Stimulated activated CD8-positive, alpha-beta memory T cell treated with anti-CD3 and anti-CD28 coated beads, Interleukin-12 subunit alpha, Interleukin-12 subunit beta, amount 100 ng/mL, for 24 hours (primary cell): Measurements from ENCODE around the gene LRFN5.
"Not testable (repeated sequence)": the region's sequence is repeated elsewhere in the genome, so short reads cannot be mapped to it uniquely, and the experiment has no call there.

ENCODE experiments used
- DNase-seq: peaks from one replicate; pipeline ENCODE4 v3.0.0-alpha.2; 2020; ENCODE audit errors: extremely low read depth

LRFN5 gene

DNA sequence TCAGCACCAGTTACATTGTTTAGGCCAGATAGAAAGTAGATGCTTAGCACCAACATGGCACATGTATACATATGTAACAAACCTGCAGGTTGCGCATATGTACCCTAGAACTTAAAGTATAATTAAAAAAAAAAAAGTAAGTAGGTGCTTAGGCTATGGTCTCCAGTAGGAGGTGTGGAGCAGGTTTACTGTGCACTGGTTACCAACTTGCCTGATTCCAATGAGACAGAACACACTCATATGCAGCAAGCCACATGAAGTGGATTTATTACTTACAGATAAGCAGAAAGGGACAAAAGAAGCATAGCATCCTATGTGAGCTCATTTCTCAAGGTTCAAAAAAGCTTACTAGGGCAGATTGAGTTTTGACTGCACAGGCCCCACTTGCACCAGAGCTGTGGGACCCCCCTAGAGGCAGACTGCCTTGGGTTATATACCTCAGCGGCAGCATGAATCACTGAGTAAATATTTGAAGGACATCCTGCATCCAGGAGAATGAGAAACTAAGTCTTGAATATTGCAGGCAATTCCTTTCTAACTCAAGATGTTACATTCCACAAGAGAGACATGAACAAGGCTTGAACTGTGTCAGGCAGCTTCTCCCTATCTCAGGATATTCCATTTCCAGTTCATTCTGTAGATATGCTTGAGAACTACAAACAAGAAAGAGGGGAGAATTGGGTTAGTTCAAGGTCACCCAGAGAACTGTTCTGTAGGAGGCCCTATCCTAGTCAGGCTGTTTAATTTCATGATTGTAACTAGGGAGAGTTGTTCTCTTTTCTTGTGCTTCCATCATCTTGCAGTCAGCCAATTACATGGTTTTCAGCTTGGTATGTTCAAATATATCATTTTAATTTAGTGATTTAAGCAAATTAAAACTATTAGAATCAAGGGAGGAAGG lies 30.1 kb downstream of the LRFN5 start:
- DNase-seq = no peak

DNA sequence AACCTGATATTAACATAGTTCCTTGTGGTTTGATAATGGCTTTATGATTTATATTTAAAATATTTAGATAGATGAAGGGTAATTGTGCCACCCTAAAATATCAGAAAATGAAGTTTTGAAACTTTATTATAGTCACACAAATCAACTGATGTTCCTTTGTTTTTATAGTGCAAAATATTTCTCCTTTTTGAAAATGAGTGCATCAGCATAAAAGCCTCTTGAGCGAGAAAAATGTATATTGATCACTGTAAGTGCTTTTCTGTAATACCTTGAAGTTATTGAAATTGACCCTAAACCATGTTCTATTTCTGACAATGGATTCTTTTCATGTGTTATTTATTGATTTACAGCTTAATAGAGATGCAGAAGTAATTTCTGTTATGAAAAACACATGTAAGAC lies 35.0 kb downstream of the LRFN5 start:
- no peak for DNase-seq

DNA sequence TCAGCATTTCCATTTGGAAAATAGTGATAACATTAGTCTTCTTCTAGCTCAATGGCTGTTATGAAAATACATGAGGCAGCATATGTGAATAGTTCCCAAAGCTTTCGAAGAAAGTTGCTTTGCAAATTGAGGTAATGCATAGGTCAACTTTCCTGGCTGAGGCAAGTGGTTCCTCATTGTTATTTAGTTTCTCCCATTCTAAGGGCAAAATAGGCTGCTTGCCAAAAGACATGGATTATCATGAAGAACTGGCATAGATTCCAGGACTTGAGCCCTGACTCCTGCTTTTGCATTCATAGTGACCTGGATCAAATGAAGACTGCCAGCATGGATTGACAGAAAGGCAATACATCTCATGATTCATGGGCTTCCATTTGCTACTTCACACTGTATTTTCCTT lies 35.7 kb downstream of the LRFN5 start:
- DNase-seq = no peak

DNA sequence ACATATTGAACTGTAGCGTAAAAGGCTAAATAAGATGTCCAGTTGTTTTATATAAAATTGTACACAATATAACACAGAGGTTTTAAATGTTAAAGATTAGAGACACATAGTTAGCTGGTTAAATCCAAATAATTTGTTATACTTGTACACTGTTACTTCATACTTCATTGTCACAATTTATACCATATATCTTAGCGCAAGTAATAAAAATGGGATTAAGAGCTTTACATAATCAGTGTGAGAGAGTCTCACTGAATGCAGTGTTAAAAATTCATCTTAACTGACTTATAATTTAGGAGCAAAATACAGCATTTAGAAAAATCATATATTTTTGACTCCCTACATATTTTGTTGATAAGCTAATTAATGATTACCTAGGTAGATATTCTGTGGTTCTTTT lies 36.1 kb downstream of the LRFN5 start:
- DNase-seq = no peak

DNA sequence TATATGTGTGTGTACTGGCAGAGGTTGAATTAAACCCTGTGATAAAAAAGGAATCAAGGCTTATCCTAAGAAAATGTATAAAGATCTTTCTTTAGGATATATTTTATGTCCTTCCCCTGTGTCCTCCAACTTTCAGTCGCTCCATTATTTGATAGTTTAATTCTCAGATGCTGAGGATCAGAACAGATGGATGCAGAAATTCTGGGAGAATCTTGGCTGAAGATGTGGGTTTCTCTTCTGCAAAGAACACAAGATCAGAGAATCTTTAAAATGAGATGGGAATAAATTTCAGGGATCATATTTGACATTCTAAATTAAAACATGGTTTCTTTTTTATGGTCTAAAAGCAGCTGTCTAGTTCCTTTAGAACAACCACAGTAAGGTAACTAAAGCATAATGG lies 37.9 kb downstream of the LRFN5 start:
- DNase-seq = no peak

DNA sequence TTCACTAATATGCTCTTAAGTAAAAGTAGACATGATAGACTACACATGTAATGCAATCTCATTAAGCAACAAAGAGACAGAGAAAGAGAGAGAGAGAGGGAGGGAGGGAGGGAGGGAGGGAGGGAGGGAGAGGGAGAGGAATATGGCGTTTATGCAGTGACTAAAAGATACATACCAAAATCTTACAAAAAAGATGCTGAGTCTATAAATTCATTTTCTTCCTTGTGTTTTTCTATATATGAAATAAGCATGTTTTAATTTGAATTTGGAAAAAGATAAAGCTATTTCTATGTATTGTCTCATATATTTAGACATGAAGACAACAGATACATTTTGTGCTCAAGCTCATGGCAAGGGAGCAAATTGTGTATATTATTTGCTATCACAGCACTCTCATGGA lies 44.1 kb downstream of the LRFN5 start:
- no peak for DNase-seq

DNA sequence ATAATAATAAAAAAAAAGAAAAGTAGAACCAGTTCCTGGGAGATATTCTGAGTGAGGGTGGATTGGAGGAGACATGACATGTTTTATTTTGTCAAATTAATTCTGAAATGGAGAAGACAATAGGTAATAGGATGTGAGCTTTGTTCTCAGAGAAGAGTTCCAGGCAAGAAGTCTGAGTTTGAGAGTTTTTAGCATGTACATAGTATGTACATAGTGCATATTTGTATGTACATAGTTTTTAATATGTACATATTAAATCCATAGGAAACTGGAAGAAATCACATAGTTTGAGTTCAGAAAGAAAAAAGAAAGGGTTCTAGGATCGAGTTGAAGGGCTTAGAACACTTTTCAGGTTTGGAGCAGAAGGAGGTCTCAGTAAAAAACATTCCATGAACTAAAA lies 47.5 kb downstream of the LRFN5 start:
- DNase-seq = no peak

DNA sequence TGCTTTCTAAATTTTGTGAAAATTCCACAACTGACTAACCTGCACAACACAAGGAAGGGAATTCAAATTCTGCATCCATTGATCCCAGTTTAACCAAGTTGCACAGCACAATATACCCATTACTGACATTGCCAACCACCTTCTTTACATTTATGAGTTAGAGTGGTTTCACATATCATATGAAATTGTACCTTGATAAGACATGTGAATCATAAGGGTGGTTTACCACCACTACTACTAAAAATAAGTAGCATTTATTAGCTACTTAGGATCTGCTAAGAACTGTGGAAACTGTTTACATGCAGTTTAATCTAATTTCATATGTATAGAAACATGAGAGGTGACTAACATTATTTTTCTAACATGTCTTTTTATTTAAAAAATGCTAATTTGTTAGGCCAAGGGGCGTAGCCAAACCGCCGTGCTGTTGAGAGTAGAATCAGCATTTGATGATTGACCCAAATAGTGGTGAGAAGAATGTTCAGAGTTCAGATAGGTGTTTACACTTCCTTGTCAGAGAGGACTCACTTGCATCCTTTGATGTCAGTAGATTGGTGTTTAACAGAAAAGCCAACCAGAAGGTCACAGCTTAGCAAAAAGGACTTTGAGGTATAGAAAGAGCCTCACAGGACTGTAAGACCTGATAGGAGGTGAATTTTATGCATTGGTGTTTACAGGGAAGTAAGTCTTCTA lies 56.2 kb downstream of the LRFN5 start:
- DNase-seq = no peak

DNA sequence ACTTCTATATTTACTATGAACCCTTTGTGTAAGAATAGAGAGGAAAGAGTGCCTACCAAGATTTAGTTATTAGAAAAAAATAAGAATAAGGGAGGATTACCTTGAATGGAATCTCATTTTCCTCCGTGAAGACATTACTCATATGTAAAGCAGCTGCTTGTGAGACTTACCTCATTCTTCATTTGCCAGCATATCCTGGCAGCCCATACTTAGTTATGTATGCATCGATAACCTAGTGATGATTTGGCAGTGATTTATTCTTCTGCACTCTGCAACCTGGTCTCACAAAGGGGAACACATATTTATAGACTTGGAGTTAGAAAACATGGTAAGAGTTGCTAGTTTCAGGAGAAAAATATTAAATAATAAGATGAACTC lies 56.8 kb downstream of the LRFN5 start:
- no peak for DNase-seq

DNA sequence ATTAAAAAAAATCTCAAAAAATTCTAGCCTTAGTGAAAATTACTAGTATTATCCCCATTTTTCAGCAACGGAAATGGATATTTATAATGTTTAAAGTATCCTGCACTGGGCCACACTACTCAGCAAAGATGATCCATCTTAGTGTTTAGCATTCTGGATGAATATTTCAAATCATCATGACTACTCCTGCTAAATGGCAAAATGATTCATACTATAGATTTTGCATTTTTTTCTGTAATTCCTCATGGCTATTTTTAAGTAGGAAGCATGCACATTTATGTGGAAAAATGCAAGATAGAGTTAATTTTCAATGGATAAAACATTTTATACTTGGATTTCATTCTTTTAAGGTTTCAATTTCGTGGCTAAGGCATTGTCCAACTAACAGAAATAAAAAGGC lies 59.6 kb downstream of the LRFN5 start:
- no peak for DNase-seq

DNA sequence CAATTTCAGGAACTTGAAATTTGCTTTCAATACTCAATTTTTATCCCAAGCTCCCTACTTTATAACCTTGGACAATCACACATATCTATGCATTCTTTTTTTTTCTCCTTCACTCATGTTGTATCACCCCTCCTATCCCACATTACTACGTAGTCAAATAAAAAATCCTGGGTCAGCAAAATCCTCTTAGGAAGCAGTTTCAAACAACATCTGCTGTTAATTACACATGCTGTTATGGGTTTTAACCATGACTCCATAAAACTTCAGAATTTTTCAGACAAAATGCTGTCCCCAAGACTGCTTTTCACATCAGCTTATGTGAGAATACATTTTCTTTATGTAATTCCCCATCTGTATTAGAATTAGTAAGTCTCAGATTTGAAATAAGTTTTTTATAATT lies 61.7 kb downstream of the LRFN5 start:
- no peak for DNase-seq

DNA sequence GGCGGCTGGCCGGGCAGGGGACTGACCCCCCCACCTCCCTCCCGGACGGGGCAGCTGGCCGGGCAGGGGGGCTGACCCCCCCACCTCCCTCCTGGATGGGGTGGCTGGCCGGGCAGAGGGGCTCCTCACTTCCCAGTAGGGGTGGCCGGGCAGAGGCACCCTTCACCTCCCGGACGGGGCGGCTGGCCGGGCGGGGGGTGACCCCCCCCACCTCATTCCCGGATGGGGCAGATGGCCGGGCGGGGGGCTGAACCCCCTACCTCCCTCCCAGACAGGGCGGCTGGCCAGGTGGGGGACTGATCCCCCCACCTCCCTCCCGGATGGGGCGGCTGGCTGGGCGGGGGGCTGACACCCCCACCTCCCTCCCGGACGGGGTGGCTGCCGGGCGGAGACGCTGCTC lies 66.9 kb downstream of the LRFN5 start:
- not testable (repeated sequence) for DNase-seq

DNA sequence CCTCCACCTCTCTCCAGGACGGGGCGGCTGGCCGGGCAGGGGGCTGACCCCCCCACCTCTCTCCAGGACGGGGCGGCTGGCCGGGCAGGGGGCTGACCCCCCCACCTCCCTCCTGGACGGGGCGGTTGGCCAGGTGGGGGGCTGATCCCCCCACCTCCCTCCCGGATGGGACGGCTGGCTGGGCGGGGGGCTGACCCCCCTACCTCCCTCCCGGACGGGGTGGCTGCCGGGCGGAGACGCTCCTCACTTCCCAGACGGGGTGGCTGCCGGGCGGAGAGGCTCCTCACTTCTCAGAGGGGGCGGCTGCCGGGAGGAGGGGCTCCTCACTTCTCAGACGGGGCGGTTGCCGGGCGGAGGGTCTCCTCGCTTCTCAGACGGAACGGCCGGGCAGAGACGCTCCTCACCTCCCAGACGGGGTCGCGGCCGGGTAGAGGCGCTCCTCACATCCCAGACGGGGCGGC lies 67.9 kb downstream of the LRFN5 start:
- DNase-seq = not testable (repeated sequence)

DNA sequence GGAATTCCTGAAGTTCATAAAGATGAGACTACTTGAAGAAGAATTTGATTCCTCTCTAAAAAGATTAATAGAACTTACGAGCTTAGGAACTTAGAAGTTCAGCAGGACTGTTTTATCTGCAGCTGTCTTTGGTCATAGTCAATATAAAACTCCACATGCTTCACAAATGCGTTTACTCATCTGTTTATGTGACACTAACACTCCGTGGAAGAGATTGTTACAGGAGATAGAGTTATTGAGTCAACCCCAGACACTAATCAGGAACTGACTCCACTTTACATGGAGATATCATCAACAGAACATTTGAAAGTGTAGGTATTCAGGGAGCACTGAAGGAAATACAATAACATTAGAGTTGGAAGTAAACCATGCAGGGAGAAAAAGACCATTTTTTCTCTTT lies 92.8 kb downstream of the LRFN5 start:
- no peak for DNase-seq

DNA sequence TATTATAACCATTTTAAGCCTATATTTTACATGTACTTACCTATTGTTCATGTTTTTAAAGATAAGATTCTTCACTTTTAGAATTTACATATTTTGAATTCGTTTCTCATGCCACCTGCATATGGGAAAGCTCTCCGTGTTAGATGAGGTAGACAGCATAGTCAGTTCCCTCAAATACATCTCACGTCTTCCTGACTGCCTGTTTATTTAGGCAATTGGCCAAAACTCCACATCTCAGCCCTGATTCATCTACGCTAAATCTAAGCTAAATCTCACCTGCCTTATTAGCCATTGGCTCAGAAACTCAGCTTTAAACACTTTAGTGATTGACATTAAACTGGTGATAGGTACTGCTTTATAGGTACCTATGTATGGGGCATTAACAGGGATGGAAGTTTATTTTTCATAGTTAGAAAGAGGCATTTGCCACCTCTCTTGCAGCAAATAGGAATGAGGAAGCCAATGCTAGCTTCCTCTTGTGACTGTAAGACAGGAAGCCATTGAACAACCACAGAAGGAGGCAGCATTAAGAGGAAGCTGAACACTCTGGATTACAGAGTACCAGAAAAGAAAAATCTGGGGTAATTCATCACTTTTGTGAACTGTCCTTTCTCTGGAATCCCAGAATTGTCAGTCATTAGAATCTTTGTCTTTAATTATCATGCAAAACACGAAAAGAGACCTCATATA lies 111.9 kb downstream of the LRFN5 start:
- no peak for DNase-seq

DNA sequence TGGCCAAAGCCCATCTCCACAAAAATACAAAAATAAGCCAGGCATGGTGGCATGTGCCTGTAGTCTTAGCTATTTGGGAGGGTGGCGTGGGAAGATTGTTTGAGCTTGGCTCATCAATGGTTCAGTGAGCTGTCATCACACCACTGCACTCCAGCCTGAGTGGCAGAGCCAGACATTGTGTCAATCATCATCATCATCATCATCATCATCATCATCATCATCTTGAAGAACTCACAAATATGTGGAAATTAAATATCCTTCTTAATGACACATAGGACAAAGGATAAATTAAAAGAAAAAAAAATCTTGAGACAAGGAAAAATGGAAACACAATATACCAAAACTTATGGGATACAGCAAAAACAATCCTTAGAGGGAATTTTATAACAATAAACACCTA lies 132.5 kb downstream of the LRFN5 start:
- DNase-seq = no peak

DNA sequence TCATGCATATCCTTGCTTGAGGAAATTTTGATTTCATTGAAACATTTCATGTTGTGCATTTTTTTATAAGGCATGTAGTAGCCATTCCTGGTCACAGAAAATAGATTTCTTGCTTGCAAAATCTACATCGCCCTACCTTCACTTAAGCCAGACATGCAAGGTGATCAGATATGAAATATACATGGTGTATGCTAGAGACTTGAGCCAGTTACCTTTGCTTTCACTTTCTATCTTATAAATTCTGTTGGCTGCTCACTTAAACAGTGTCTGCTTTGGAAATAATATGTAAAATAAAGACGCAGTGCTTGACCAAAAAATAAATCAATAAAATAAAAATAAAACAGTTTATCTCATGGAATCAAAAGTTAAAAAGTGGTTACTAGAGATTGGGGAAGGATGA lies 136.5 kb downstream of the LRFN5 start:
- DNase-seq = no peak

DNA sequence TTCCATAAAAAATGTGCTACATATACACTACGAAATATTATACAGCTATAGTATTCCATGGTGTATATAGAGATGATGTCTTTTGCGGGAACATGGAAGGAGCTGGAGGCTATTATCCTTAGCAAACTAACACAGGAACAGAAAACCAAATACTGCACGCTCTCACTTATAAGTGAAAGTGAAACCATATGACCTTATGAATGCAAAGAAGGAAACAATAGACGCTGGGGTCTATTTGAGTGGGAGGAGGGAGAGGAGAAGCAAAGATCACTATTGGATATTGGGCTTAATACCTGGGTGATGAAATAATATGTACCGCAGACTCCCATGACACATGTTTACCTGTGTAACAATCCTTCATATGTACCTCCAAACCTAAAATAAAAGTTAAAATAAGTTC lies 142.8 kb downstream of the LRFN5 start:
- no peak for DNase-seq

DNA sequence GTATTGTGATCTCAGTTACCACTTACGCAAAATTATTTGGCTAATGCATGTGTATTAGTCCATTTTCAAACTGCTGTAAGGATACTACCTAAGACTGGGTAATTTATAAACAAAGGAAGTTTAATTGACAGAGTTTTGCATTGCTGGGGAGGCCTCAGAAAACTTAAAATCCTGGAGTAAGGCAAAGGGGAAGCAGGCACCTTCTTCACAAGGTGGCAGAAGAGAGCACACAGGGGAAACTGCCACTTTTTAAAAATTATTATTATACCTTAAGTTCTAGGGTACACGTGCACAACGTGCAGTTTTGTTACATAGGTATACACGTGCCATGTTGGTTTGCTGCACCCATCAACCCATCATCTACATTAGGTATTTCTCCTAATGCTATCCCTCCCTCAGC lies 143.9 kb downstream of the LRFN5 start:
- not testable (repeated sequence) for DNase-seq

DNA sequence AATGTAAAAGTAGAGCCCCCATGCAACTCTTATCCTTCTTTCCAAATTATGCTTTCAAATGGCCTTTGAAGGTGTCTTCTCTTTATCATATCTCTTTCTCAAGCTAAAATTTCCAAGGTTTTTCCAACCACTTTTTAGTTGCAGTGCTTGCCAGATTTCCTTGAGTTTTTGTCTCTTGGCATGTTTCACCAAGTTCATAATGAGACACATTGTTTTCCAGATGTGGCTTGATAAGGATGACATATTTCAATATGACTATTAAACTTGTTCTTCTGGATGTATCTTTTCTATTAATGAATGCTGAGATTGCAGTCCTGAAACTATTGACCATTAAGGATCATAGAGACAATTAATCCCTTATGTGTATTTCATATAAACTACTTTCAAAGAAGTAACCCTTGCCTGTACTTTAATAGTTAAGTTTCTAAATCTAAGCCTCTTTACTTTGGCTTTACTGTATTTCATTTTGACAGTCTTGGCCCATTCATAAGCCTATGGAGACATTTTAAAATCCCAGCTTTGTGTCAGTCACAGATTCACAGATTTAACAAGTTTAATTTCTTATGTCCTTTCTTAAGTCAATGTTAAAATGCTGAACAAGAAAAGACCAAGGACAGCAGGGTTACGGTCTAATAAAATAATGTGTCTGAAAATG lies 151.5 kb downstream of the LRFN5 start:
- no peak for DNase-seq

DNA sequence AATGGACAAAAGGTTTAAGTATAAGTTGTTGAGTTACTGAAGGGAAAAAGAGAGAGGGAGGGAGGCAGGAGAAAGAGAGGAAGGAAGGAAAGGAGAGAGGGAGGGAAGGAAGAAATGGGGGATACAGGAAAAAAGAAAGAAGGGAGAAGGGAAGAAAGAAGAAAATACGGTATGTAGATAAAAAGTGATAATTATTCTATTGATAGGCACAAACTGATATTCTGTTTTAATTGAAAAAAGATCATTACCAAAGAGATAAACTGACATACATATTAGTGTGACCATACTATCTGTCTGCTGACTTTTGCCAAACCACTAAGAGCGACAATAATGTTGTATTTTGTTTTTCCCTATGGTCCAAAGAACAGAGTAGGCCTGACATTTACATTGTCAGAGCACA lies 154.5 kb downstream of the LRFN5 start:
- no peak for DNase-seq

DNA sequence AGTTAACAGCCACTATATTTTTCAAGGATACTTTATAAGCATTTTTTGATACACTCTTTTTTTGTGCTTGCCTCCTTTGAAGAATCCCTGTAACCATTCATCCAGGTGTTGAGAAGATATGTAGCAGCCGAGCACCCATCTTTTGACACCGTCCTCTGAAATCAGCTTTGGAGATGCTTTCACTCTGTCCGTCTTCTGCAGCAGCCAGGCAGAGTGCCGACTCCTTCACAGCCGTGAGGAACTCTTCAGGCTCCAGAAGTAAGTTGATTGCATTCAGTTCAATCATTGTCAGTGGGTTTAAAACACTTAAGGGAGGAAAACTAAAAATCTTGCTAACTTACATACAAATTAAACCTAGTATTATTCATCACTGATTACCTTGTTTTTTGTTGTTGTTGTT lies 160.1 kb downstream of the LRFN5 start:
- no peak for DNase-seq
